Transverse colon (tissue), 4 donors: ENCODE results near the gene ABTB2. TPM values are rescaled to one million over a fixed set of nuclear protein-coding genes. Genes with fewer than 3 reads are reported as not detected.

ENCODE experiments used
- DNase-seq: peaks from one replicate; pipeline ENCODE4 v3.0.0-alpha.2; 2019
- H3K27ac ChIP-seq, 4 donors: fragments of 200-600 bp; sonication (generic); 2 replicates each; pipeline ENCODE4 v1.5.1; 2016 to 2018; ENCODE audit warnings: inconsistent platforms in 4 of 4
- H3K27me3 ChIP-seq: fragments of 200-600 bp; sonication (generic); 2 replicates; pipeline ENCODE4 v1.5.1; 2017; ENCODE audit warnings: inconsistent platforms
- H3K36me3 ChIP-seq, 4 donors: fragments of 200-600 bp; sonication (generic); 2 replicates each; pipeline ENCODE4 v1.5.1; 2017 to 2019; ENCODE audit warnings: inconsistent platforms in 4 of 4
- H3K4me1 ChIP-seq, 4 donors: fragments of 200-600 bp; sonication (generic); 2 replicates each; pipeline ENCODE4 v1.5.1; 2017 to 2020; ENCODE audit warnings: inconsistent platforms in 4 of 4
- H3K4me3 ChIP-seq, 4 donors: fragments of 200-600 bp; sonication (generic); 1 replicate in 1 of 4; 2 replicates in 3 of 4; pipeline versions ENCODE4 v1.5.1 to v1.6.1; 2017 to 2019; ENCODE audit warnings: inconsistent platforms in 4 of 4
- H3K9me3 ChIP-seq, 2 donors: fragments of 200-600 bp; sonication (generic); 2 replicates each; pipeline ENCODE4 v1.5.1; 2017 to 2019; ENCODE audit warnings: inconsistent platforms in 2 of 2
- EP300 ChIP-seq: sonication (generic); formaldehyde crosslinking; IDR thresholded peaks from one replicate; pipeline ENCODE4 v1.6.1; 2017; ENCODE audit warnings: antibody characterized with exemption, low read depth
- POLR2A ChIP-seq: fragments of 450-650 bp; IDR thresholded peaks from one replicate; pipeline ENCODE4 v1.6.1; 2016; ENCODE audit warnings: antibody characterized with exemption, mild to moderate bottlenecking, moderate library complexity
- POLR2AphosphoS5 ChIP-seq, 3 donors: sonication (generic); formaldehyde crosslinking; IDR thresholded peaks; one replicate each; pipeline ENCODE4 v1.6.1; 2016; ENCODE audit warnings: antibody characterized with exemption in 3 of 3
- WGBS, 2 donors: methylation state at CpG; one replicate each; pipeline ENCODE4 v1.1.5; 2018; ENCODE audit warnings: low coverage in 1 of 2; 5-methylcytosine and 5-hydroxymethylcytosine counted together
- in situ Hi-C, 4 donors: fragments of 200-750 bp; cut with MboI; loops; one replicate each; pipeline versions ENCODE4 v1.15.0 to v1.15.1; 2017; ENCODE audit warnings: low sequenced_read_pairs in 3 of 4, low pct_ligation_motif_present in 1 of 4, low pct_unique_long_range_greater_than_20kb in 1 of 4
- intact Hi-C: fragments of 100-400 bp; cut with DNase I; formaldehyde crosslinking; loops from one replicate; pipeline ENCODE4 v1.15.1; 2023; ENCODE audit warnings: low total_unique reads
- total RNA-seq, 4 donors: library from RNA; depleted of rRNA; stranded (reverse); fragments of >200 nt; gene quantifications; one replicate each; pipeline ENCODE4 v1.1.0, GENCODE V29; 2016
- TF ChIP-seq, protein P1 (sequence below), 5 experiments: fragments of 200-600 bp in 3 of 5; fragments of 450-650 bp in 2 of 5; sonication (generic) in 3 of 5; IDR thresholded peaks; 1 replicate in 2 of 5; 2 replicates in 3 of 5; pipeline ENCODE4 v1.5.1; 2016 to 2017; ENCODE audit warnings: antibody characterized with exemption in 5 of 5, inconsistent platforms in 3 of 5, mild to moderate bottlenecking in 2 of 5, moderate library complexity in 1 of 5

ABTB2 gene
- total RNA-seq, 4 donors from 2014 or later, result 0.60 to 41.9 (median 20.7) TPM

DNA sequence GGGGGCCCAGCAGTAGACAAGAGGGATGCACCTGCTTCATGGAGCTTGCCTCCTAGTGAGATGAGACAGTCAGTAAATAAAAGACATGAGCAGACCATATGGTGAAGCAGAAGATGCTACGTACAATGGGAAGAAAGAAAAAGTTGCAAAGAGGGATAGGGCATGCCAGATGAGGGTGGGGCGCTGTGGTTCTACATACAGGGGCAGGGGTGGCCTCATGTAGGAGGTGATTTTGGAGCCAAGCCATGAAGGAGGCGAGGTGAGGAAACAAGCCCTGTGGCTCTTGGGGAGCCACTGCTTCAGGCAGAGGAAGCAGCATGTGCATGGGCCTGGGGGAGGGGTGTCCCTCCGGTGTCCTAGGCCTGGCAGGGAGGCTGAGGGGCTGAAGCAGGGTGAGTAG is 237.2 kb downstream of the ABTB2 start:
- Histone ChIP-seq H3K4me3 (no peak overlapping the region), H3K9me3 (no peaks in the 10 kb centered on the region), H3K27ac (no peak overlapping the region), H3K36me3 (peaks cover 0 to 78% (median 34%) of the 10 kb centered on the region in 4 donors), H3K27me3 (no peaks in the 10 kb centered on the region), H3K4me1 (no peaks in the 10 kb centered on the region)
- DNase-seq, result no peak
- 97 to 100% methylated on average over 3 to 4 of the region's 4 CpGs for WGBS, 2 donors
- in situ Hi-C loops, result no loop called here
- TF ChIP-seq POLR2AphosphoS5 (IDR thresholded peaks at IDR 0.05), result no peak
- TF ChIP-seq, protein P1, sequence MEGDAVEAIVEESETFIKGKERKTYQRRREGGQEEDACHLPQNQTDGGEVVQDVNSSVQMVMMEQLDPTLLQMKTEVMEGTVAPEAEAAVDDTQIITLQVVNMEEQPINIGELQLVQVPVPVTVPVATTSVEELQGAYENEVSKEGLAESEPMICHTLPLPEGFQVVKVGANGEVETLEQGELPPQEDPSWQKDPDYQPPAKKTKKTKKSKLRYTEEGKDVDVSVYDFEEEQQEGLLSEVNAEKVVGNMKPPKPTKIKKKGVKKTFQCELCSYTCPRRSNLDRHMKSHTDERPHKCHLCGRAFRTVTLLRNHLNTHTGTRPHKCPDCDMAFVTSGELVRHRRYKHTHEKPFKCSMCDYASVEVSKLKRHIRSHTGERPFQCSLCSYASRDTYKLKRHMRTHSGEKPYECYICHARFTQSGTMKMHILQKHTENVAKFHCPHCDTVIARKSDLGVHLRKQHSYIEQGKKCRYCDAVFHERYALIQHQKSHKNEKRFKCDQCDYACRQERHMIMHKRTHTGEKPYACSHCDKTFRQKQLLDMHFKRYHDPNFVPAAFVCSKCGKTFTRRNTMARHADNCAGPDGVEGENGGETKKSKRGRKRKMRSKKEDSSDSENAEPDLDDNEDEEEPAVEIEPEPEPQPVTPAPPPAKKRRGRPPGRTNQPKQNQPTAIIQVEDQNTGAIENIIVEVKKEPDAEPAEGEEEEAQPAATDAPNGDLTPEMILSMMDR (IDR thresholded peaks at IDR 0.05), result no peak
- no peak for TF ChIP-seq EP300
- no peak for TF ChIP-seq POLR2A
- intact Hi-C loops, result no loop called here

DNA sequence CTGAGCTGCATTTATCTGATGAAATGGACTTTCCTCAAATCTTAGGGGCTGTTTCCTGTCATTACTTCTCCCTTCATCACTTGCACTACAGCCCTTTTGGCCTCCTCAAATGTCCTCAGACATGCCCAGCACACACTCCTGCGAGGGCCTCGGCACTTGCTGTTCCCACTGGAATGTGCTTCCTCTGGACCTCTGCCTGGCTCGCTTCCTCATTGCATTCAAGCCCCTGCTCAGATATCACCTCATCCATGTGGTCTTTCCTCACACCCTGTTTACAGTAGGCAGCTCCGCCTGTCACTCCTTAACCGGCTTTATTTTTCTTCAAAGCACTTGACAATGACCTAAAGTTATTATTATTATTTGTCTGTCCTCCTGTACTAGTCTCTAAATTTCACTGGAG is 243.3 kb downstream of the ABTB2 start:
- intact Hi-C loops (no loop called here), in situ Hi-C loops (no loop called here)
- H3K4me3 ChIP-seq, result no peak overlapping the region
- whole genome bisulfite sequencing, 2 donors, result 95% methylated on average over 5 of the region's 5 CpGs
- H3K9me3 ChIP-seq, result no peaks in the 10 kb centered on the region
- no peak overlapping the region for H3K27ac ChIP-seq
- no peaks in the 10 kb centered on the region for H3K27me3 ChIP-seq
- DNase-seq, result no peak
- TF ChIP-seq POLR2A, result no peak
- TF ChIP-seq, protein P1 (IDR thresholded peaks at IDR 0.05), result no peak
- peaks cover 0 to 88% (median 33%) of the 10 kb centered on the region in 4 donors for H3K36me3 ChIP-seq
- H3K4me1 ChIP-seq, result no peaks in the 10 kb centered on the region

DNA sequence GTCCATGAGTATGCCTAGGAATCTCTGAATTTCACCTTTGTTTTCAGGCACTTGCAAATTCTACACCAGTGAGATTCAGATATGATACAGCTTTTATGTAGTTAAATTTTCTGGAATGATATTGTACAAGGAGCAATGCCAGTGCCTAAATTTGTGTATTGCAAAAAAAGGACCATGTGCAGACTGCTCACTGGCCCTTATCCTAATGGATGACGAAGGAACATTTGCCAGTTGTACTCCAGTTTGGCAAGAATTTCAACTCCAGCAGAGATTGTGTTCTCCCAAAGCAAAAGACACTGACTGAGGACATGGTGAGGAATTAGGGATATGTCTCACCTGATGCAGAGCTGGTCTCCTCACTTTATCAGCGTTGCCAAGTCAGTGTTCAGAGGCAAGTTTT is 243.8 kb downstream of the ABTB2 start:
- Histone ChIP-seq H3K4me1 (no peaks in the 10 kb centered on the region), H3K27ac (no peak overlapping the region), H3K4me3 (no peak overlapping the region), H3K27me3 (no peaks in the 10 kb centered on the region), H3K9me3 (no peaks in the 10 kb centered on the region), H3K36me3 (peaks cover 0 to 88% (median 33%) of the 10 kb centered on the region in 4 donors)
- DNase-seq, result no peak
- 93 to 100% methylated on average over 1 to 2 of the region's 2 CpGs for WGBS, 2 donors
- intact Hi-C loops (no loop called here), in situ Hi-C loops (no loop called here)
- TF ChIP-seq POLR2AphosphoS5 (IDR thresholded peaks at IDR 0.05) (no peak), POLR2A (no peak), EP300 (no peak)
- TF ChIP-seq, protein P1 (IDR thresholded peaks at IDR 0.05), result no peak

DNA sequence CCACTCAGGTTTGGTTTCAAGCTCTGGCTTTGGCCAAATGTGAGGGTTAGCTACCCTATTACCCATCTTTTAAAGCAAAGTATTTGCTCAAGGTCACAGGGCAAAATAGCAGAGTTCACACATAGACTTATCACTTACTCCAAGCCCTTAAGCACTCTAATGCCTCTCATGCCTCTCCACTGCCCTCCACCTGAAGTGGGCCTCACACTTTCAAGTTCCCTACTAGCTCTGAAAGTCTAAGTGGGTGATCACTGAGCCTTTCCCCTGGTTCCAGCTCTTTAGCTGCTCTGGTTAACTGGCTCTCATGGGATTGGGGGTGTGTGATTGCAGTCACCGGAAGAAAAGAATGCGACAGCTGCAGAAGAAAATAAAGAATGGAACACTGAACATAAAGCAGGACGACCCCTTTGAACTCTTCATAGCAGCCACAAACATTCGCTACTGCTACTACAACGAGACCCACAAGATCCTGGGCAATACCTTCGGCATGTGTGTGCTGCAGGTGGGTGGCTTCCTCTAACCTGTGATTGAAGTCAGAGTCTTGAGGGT is 246.0 kb downstream of the ABTB2 start:
- no peak overlapping the region for H3K4me3 ChIP-seq
- intact Hi-C loops, result no loop called here
- H3K36me3 ChIP-seq, result peaks cover 0 to 68% (median 29%) of the 10 kb centered on the region in 4 donors
- H3K27me3 ChIP-seq, result no peaks in the 10 kb centered on the region
- 91 to 94% methylated on average over 2 to 6 of the region's 6 CpGs for WGBS, 2 donors
- no peak for TF ChIP-seq POLR2A
- TF ChIP-seq EP300, result no peak
- no peak for TF ChIP-seq POLR2AphosphoS5 (IDR thresholded peaks at IDR 0.05)
- TF ChIP-seq, protein P1 (IDR thresholded peaks at IDR 0.05), result no peak
- in situ Hi-C loops, result no loop called here
- no peaks in the 10 kb centered on the region for H3K9me3 ChIP-seq
- no peak for DNase-seq
- no peak overlapping the region for H3K27ac ChIP-seq
- H3K4me1 ChIP-seq, result peaks cover 1 to 7% (median 2%) of the 10 kb centered on the region in 4 donors
